WTC11 (cell line): ENCODE data around the gene GNG10. TPM values are rescaled to one million over a fixed set of nuclear protein-coding genes. Genes with fewer than 3 reads are reported as not detected.

ENCODE experiments used
- AFF4 ChIP-seq: sonication (generic); formaldehyde crosslinking; IDR thresholded peaks from 2 replicates; pipeline ENCODE4 v1.8.1; 2023; ENCODE audit warnings: mild to moderate bottlenecking, missing genetic modification reagents, borderline replicate concordance
- ATF2 ChIP-seq: sonication (generic); formaldehyde crosslinking; IDR thresholded peaks from 2 replicates; pipeline ENCODE4 v1.8.1; 2022; ENCODE audit warnings: low read depth, missing genetic modification reagents, borderline replicate concordance
- CREM ChIP-seq: sonication (generic); formaldehyde crosslinking; IDR thresholded peaks from 2 replicates; pipeline ENCODE4 v1.8.1; 2022; ENCODE audit warnings: mild to moderate bottlenecking, missing genetic modification reagents, moderate library complexity
- ELF4 ChIP-seq: sonication (generic); formaldehyde crosslinking; IDR thresholded peaks from 2 replicates; pipeline ENCODE4 v1.8.1; 2022; ENCODE audit warnings: low read depth, mild to moderate bottlenecking, moderate library complexity, missing genetic modification reagents
- GABPB1 ChIP-seq: sonication (generic); formaldehyde crosslinking; IDR thresholded peaks from 2 replicates; pipeline ENCODE4 v1.8.1; 2023; ENCODE audit warnings: mild to moderate bottlenecking, missing genetic modification reagents
- GTF2I ChIP-seq: fragments of 250-450 bp; sonication (Bioruptor Pico); conservative IDR thresholded peaks from 2 replicates; pipeline ENCODE4 v1.4.0; 2021; ENCODE audit warnings: mild to moderate bottlenecking
- MXD4 ChIP-seq: fragments of 250-450 bp; sonication (Bioruptor Pico); IDR thresholded peaks from 2 replicates; pipeline ENCODE4 v1.8.0; 2021; ENCODE audit warnings: mild to moderate bottlenecking, moderate library complexity, borderline replicate concordance
- NFYB ChIP-seq: sonication (generic); formaldehyde crosslinking; conservative IDR thresholded peaks from 2 replicates; pipeline ENCODE4 v1.8.0; 2022; ENCODE audit warnings: low read depth, missing genetic modification reagents
- PREB ChIP-seq: sonication (generic); formaldehyde crosslinking; IDR thresholded peaks from 2 replicates; pipeline ENCODE4 v1.8.1; 2022; ENCODE audit warnings: mild to moderate bottlenecking, missing genetic modification reagents, moderate library complexity, borderline replicate concordance
- RORB ChIP-seq: fragments of 250-450 bp; sonication (Bioruptor Pico); IDR thresholded peaks from 2 replicates; pipeline ENCODE4 v1.9.0; 2021; ENCODE audit warnings: mild to moderate bottlenecking
- SP1 ChIP-seq: sonication (generic); formaldehyde crosslinking; conservative IDR thresholded peaks from 2 replicates; pipeline ENCODE4 v1.8.1; 2022; ENCODE audit warnings: missing genetic modification reagents
- STAT6 ChIP-seq: sonication (generic); formaldehyde crosslinking; conservative IDR thresholded peaks from 2 replicates; pipeline ENCODE4 v1.8.1; 2023; ENCODE audit warnings: mild to moderate bottlenecking, low read depth, missing genetic modification reagents, moderate library complexity
- TP53 ChIP-seq: sonication (generic); formaldehyde crosslinking; IDR thresholded peaks from 2 replicates; pipeline ENCODE4 v1.8.1; 2023; ENCODE audit warnings: mild to moderate bottlenecking, missing genetic modification reagents
- USF2 ChIP-seq: sonication (generic); formaldehyde crosslinking; IDR thresholded peaks from 2 replicates; pipeline ENCODE4 v1.8.1; 2023; ENCODE audit warnings: mild to moderate bottlenecking, missing genetic modification reagents, moderate library complexity
- ZBTB21 ChIP-seq: sonication (generic); formaldehyde crosslinking; IDR thresholded peaks from 2 replicates; pipeline ENCODE4 v1.8.1; 2023; ENCODE audit warnings: mild to moderate bottlenecking, missing genetic modification reagents, borderline replicate concordance
- ZNF263 ChIP-seq: sonication (generic); formaldehyde crosslinking; IDR thresholded peaks from 2 replicates; pipeline ENCODE4 v1.8.1; 2022; ENCODE audit warnings: low read depth, mild to moderate bottlenecking, moderate library complexity, missing genetic modification reagents
- ZNF281 ChIP-seq: sonication (generic); formaldehyde crosslinking; IDR thresholded peaks from 2 replicates; pipeline ENCODE4 v1.8.0; 2023; ENCODE audit warnings: mild to moderate bottlenecking, missing genetic modification reagents
- ZNF317 ChIP-seq: sonication (generic); formaldehyde crosslinking; IDR thresholded peaks from 2 replicates; pipeline ENCODE4 v1.8.1; 2023; ENCODE audit warnings: low read depth, mild to moderate bottlenecking, moderate library complexity, missing genetic modification reagents, borderline replicate concordance
- ZNF512 ChIP-seq: sonication (generic); formaldehyde crosslinking; IDR thresholded peaks from 2 replicates; pipeline ENCODE4 v1.8.1; 2022; ENCODE audit warnings: missing genetic modification reagents, borderline replicate concordance
- total RNA-seq: library from RNA; stranded (reverse); gene quantifications from 3 replicates; pipeline ENCODE4 v1.2.3, GENCODE V29; 2021

Gene GNG10
- total RNA-seq, 1 experiment from 2014 or later = 17.2 TPM

GRCh38 chr9:111631214-111631971, 30.0 kb upstream of the GNG10 start, which contains the start of gene DNAJC25 (continued):
- TF ChIP-seq NFYB (CRISPR knock-in tag) (no peak; the same call in 1 of the 2 replicates), CREM (CRISPR knock-in tag) (peak; percentile 95), TP53 (CRISPR knock-in tag) (peak; percentile 78; the same call in 1 of the 2 replicates), ATF2 (CRISPR knock-in tag) (no peak), GABPB1 (CRISPR knock-in tag) (no peak; the same call in 1 of the 2 replicates), ZNF281 (CRISPR knock-in tag) (no peak), MXD4 (CRISPR knock-in tag) (no peak), ZNF317 (peak; percentile 50; the same call in 1 of the 2 replicates), STAT6 (no peak), SP1 (peak; percentile 66), GTF2I (CRISPR knock-in tag) (no peak), RORB (CRISPR knock-in tag) (peak; percentile 55; the same call in 1 of the 2 replicates), PREB (CRISPR knock-in tag) (no peak), AFF4 (CRISPR knock-in tag) (peak; percentile 52; the same call in 1 of the 2 replicates), USF2 (peak; percentile 40), ZBTB21 (CRISPR knock-in tag) (peak; percentile 69; the same call in 1 of the 2 replicates), ELF4 (peak; percentile 87), ZNF263 (CRISPR knock-in tag) (no peak), ZNF512 (CRISPR knock-in tag) (no peak)
